Skeletal muscle satellite cell (primary cell): ENCODE results near the gene CDC42SE1.

ENCODE experiments used
- H3K27me3 ChIP-seq: 2 replicates; pipeline ENCODE4 v1.7.0; 2013; ENCODE audit warnings: low read length; ENCODE audit not compliant: control insufficient read depth, insufficient read depth
- H3K36me3 ChIP-seq: 2 replicates; pipeline ENCODE4 v1.7.0; 2013; ENCODE audit warnings: mild to moderate bottlenecking, control low read depth, low read length; ENCODE audit not compliant: insufficient read depth
- H3K4me1 ChIP-seq: 2 replicates; pipeline ENCODE4 v1.7.0; 2013; ENCODE audit warnings: low read length; ENCODE audit not compliant: control insufficient read depth, insufficient read depth
- H3K4me2 ChIP-seq: 2 replicates; pipeline ENCODE4 v1.7.0; 2013; ENCODE audit warnings: mild to moderate bottlenecking, low read length
- H3K4me3 ChIP-seq: 2 replicates; pipeline ENCODE4 v1.7.0; 2013; ENCODE audit warnings: low read length
- H3K9ac ChIP-seq: 2 replicates; pipeline ENCODE4 v1.7.0; 2013; ENCODE audit warnings: mild to moderate bottlenecking, low read depth, low read length, moderate library complexity
- H3K9me3 ChIP-seq: replicated peaks from 2 replicates; pipeline ENCODE4 v1.7.0; 2013; ENCODE audit warnings: mild to moderate bottlenecking, control low read depth, low read length

The CDC42SE1 gene

DNA sequence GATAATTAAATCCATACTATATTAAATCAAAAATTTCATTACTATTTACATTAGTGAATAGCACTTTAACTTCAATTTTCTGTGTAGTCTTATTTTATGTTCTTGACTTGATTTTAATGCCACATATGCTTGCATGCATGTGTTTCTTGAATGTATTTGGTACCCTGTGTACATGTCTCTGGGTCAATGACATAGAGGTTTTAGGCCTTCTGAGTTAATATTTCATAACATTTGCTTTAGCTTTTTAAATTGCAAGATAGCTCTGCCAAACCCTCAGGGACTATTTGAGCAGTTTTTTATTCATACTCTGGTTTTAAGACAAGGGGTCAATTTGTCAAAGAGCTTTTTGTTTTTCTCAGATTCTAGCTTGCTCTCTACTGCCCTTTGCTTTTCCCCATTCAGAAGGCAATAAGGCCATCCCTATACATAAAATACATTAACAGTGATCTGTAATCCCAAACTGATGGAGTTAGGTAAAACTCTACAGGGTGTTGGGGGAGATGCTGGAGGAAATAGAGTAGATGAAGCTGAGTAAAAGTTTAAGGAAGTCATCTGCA is 5.7 kb upstream of the CDC42SE1 start:
- H3K9me3 ChIP-seq = no peaks in the 10 kb centered on the region
- peaks cover 20% of the 10 kb centered on the region for H3K4me1 ChIP-seq
- no peak overlapping the region for H3K4me2 ChIP-seq
- H3K4me3 ChIP-seq = no peak overlapping the region
- peaks cover 16% of the 10 kb centered on the region for H3K36me3 ChIP-seq
- H3K27me3 ChIP-seq = no peaks in the 10 kb centered on the region
- H3K9ac ChIP-seq = no peak overlapping the region

DNA sequence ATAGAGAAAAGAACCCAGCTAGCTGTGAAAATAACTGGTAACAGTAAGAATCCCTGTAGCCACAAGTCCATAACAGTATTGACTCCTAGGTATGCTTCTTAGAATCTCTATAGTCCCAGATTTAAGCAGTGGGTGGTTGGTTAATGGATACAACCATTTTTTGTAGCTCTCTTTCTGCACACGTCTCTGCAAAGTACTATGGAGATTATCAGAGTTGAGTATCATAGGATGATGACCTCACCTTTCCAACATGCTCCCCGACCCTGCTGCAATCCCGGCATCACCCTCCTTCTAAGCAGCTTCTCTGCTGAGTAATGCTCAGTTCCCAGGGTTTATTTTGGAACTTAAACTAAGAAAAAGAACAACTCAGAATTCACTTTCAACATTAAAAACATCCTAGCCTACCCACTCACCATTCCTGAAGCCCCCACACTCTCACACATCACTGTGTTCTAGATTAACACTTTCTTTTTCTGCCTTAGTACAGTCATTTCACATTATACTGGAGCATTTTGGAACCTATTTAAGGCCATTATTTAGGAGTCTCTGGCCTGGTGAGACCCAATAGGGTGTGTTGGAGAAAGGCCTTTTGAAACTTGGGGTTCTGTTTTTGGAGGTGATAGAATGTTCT is 3.4 kb upstream of the CDC42SE1 start:
- H3K4me3 ChIP-seq = peak overlapping the region; percentile 54

DNA sequence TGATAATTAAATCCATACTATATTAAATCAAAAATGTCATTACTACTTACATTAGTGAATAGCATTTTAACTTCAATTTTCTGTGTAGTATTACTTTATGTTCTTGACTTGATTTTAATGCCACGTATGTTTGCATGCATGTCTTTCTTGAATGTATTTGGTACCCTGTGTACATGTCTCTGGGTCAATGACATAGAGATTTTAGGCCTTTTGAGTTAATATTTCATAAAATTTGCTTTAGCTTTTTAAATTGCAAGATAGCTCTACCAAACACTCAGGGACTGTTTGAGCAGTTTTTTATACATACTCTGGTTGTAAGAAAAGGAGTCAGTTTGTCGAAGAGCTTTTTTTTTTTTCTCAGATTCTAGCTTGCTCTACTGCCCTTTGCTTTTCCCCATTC is 2.3 kb upstream of the CDC42SE1 start:
- H3K4me2 ChIP-seq = peak overlapping the region; percentile 96
- H3K27me3 ChIP-seq = no peaks in the 10 kb centered on the region
- peak overlapping the region; percentile 98 for H3K9ac ChIP-seq
- H3K4me3 ChIP-seq = peak overlapping the region; percentile 97
- peaks cover 9% of the 10 kb centered on the region for H3K36me3 ChIP-seq
- H3K9me3 ChIP-seq = no peaks in the 10 kb centered on the region
- peaks cover 27% of the 10 kb centered on the region for H3K4me1 ChIP-seq

More for the DNA sequence above, 3.4 kb upstream of the CDC42SE1 start:
- peak overlapping the region; percentile 71 for H3K9ac ChIP-seq
- H3K4me1 ChIP-seq = peaks cover 17% of the 10 kb centered on the region
- peak overlapping the region; percentile 62 for H3K4me2 ChIP-seq
- no peaks in the 10 kb centered on the region for H3K9me3 ChIP-seq
- H3K27me3 ChIP-seq = no peaks in the 10 kb centered on the region
- H3K36me3 ChIP-seq = peaks cover 13% of the 10 kb centered on the region

DNA sequence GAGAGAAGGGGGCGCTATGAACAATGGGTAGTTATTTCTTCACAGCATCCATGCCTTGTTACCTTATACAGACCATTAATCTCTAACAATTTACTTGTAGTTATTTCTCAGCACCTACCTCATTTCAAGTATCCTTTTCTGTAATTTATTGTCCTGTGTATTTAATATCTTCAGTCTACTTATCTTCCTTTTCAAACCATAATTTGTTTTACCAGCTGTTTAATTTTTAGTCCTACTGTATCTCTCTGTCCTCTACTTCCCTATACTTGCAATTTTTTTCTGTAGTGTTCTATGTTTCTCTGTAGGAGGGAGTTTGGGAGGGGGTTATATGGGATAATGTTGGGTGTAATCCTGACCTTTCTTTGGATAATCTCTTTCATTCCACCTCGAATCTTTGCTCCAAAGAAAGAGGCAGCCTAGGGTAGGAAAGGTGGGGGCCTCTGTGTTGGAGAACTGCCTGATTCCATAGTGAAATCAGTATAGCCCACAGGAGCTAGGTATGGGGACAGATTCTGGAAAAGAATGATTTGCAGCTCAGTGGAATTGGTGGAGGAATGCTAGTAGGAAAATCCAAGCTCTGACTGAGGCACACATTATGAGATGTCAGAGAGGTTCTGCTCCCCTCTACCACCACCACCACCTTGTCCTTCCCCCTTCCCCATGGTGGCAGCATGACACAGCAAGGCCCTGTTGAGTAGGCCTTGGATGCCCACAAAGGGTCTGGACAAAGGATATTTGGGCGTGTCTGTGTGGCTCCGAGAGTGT is 1.4 kb upstream of the CDC42SE1 start:
- H3K36me3 ChIP-seq = peaks cover 12% of the 10 kb centered on the region
- peaks cover 35% of the 10 kb centered on the region for H3K4me1 ChIP-seq
- H3K9ac ChIP-seq = peak overlapping the region; percentile 98
- peak overlapping the region; percentile 97 for H3K4me3 ChIP-seq
- H3K27me3 ChIP-seq = no peaks in the 10 kb centered on the region
- no peaks in the 10 kb centered on the region for H3K9me3 ChIP-seq
- H3K4me2 ChIP-seq = peak overlapping the region; percentile 96

DNA sequence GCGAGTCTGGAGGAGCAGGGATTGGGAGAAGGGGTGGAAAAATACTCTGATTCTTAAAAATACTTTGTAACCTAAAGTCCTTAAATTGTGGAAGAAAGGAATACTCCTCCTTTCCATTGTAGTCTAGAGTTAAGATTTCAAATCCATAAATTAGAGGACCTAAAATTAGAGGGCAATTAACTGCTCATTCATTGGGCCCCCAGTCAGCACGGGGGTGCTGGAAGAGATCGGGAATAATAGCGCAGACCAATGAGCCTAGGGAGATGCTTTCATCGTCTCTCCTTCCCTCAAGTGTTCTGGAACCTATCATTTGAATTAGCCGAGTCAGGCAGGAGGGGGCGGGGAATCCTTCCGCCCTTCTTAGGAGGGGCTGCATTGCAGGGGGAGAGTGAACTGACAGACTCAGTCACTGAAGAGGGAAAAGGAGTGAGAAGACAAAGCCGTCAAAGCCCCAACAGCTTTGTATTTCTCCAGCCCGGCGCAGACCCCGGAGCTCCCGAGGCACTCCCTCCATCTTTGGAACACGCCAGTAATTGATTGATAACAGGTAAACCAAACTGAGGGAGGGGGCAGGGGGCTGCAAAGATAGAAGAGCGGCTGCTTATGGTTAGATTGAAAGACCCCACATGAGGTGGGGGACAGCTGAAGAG is 710 bp upstream of the CDC42SE1 start, which contains the start of gene MLLT11:
Gene MLLT11 (plus strand): TSS at position 391 of the 650 bp plus-strand sequence. CDS start 6,828 bp downstream, outside the sequence.
- Histone ChIP-seq H3K9ac (peak within 1 kb of the TSS; percentile 98), H3K4me2 (peak within 1 kb of the TSS; percentile 96), H3K4me1 (peaks cover 36% of the 10 kb centered on the region), H3K9me3 (no peaks in the 10 kb centered on the region), H3K36me3 (peaks cover 19% of the 10 kb centered on the region), H3K4me3 (peak within 1 kb of the TSS; percentile 97), H3K27me3 (no peaks in the 10 kb centered on the region)

DNA sequence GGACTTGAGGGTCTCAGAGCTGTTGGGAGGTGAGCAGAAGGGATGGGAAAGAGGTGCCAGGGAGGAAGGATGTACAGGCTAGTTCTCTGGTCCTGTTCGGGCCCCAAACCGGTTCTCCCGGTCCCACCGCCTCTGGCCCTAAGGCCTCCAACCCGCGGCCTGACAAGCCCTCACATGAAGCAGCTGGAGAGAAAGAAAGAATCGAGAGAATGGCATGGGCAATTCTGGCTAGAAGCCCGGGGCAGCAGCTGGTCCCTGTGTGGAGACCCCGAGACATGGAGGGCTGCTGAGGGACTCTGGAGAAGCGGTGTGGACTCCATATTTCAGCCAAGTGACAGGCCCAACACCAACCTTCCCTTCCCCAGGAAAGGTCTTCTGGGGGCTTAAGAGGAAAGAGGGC is 730 bp downstream of the CDC42SE1 start:
- H3K4me1 ChIP-seq = peaks cover 36% of the 10 kb centered on the region
- peaks cover 33% of the 10 kb centered on the region for H3K36me3 ChIP-seq
- no peaks in the 10 kb centered on the region for H3K9me3 ChIP-seq

DNA sequence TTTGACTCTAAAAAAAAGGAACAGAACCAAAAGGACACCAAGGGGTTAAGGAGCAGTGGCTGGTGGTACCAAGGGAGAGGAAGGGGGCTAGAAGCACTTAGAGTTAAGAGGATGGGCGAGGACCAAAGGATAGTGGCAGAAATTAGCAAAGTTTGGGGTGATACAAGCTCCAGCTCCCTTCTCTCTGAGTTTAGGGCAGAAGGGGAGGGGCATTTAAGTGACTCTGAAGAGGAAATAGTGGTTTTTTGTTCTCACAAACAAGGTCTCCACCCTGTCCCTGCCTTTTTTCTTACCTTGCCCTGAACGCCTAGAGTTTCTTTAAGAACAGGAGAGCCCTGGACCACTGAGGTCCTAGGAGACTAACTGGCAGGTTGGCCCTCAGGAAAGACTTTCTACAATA is 3.3 kb downstream of the CDC42SE1 start:
- Histone ChIP-seq H3K9ac (peak overlapping the region; percentile 98), H3K27me3 (no peaks in the 10 kb centered on the region), H3K4me2 (peak overlapping the region; percentile 96), H3K36me3 (peaks cover 58% of the 10 kb centered on the region), H3K4me1 (peaks cover 22% of the 10 kb centered on the region), H3K4me3 (no peak overlapping the region), H3K9me3 (no peaks in the 10 kb centered on the region)

More for the DNA sequence above, 730 bp downstream of the CDC42SE1 start:
- H3K9ac ChIP-seq = peak overlapping the region; percentile 98
- H3K4me2 ChIP-seq = peak overlapping the region; percentile 96
- peak overlapping the region; percentile 97 for H3K4me3 ChIP-seq
- H3K27me3 ChIP-seq = no peaks in the 10 kb centered on the region

DNA sequence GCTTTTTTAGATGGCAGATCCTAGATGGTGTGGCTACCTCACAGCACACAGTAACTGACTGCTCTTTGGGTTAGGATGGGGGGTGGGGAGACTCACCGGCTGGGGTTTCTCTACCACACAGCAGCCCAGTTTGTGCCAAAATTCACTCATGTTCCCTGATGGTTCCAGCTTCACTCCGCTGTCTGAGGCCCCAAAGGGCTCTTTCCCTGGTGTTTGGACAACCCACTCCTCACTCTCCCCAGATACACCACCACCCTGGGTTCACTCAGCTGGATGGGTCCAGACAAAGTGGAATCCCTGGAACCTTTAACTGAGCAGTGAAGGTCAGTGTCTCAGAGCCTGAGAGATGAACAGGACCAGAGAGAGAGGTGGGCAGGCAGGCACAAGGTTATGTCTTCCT is 3.8 kb downstream of the CDC42SE1 start:
- Histone ChIP-seq H3K9ac (no peak overlapping the region), H3K4me2 (peak overlapping the region; percentile 96), H3K27me3 (no peaks in the 10 kb centered on the region), H3K4me1 (peaks cover 22% of the 10 kb centered on the region), H3K9me3 (no peaks in the 10 kb centered on the region), H3K36me3 (peaks cover 64% of the 10 kb centered on the region), H3K4me3 (no peak overlapping the region)

DNA sequence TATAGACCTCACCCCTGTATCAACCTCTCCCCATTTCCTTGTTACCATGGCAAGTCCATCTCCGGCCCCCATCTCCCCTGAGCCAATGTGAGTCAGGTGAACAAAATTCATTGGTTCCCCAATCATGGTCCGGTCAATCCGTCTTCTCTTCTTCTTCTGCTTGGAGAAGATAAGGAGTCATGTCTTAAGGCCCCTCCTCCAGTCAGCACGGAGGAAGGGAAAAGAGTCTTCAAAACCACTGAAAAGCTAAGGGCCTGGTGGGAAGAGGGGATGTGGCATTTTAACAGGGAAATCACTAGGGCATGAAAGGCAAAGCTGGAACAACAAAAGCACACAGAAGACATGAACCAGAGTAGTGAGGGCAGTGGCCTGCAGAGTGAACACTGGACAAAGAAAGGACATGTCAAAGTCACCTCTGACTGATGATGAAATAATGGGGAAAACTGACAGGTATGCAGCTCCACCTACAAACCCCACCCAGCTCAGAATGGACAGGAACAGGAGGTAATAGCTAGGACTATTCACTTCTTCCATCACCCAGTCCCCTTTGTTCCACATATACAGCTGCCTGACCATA is 4.4 kb downstream of the CDC42SE1 start:
- Histone ChIP-seq H3K27me3 (no peaks in the 10 kb centered on the region), H3K9me3 (no peaks in the 10 kb centered on the region), H3K4me1 (peaks cover 22% of the 10 kb centered on the region), H3K4me3 (no peak overlapping the region), H3K9ac (no peak overlapping the region), H3K36me3 (peaks cover 65% of the 10 kb centered on the region), H3K4me2 (no peak overlapping the region)

DNA sequence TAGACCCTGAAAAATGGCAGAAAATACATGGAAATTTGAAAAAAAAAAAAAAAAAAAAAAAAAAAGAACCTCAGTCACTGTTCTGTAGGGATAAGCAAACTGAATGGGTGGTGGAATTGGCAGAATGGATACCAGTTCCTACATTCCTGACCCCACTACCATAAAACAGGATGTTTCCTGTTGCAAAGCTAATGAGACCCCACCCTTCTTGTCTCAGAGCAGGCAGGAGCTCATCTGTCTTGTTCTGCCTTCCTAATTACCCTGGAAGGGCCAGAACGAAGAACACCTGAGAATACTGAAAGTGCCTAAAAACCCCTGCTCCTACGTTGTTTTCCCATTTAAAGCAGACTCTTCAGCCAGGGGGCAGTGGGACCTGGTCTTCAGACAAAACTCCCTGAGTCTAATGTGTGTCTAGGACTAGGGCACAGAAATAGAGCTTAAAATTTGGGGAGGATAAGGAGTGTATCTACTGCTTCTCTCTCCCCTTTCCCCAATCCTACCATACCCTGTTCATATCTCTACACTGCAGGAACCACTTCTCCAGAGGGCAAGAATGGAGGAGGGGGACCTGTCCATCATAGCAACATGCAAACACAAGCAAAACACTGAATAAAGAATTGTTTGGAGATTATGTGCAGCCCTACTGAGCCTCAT is 7.9 kb downstream of the CDC42SE1 start:
- peaks cover 23% of the 10 kb centered on the region for H3K4me1 ChIP-seq
- no peak overlapping the region for H3K4me2 ChIP-seq
- H3K36me3 ChIP-seq = peaks cover 60% of the 10 kb centered on the region
- H3K27me3 ChIP-seq = no peaks in the 10 kb centered on the region
- H3K4me3 ChIP-seq = no peak overlapping the region
- H3K9ac ChIP-seq = no peak overlapping the region
- no peaks in the 10 kb centered on the region for H3K9me3 ChIP-seq
